IMR-90 (cell line): ENCODE results near the gene NUP98. TPM values are rescaled to one million over a fixed set of nuclear protein-coding genes. Genes with fewer than 3 reads are reported as not detected.
A peak's percentile ranks its signal among the peaks of the same experiment; 100 is the strongest.

Source experiments
- ATAC-seq: fragments of 200-7000 bp; cut with Tn5 transposase; 2 replicates; pipeline ENCODE4 v1.9.1; 2020; ENCODE audit warnings: low read depth, mild to moderate bottlenecking, moderate library complexity
- BruUV-seq: library from RNA; stranded (reverse); fragments of 400-500 nt; replicated peaks from 2 replicates; lab custom pipeline; 2021; lab: Mats Ljungman, UMichigan
- CTCF ChIA-PET: fragments of 300-600 bp; formaldehyde crosslinking; extraction: SDS; loops from one replicate; lab custom pipeline; 2021; ENCODE audit warnings: antibody characterized with exemption; lab: Yijun Ruan, JAX
- POLR2A ChIA-PET: fragments of 300-600 bp; sonication (Branson Sonifier 250); formaldehyde crosslinking; loops from one replicate; lab custom pipeline; 2022; ENCODE audit warnings: antibody characterized with exemption; ENCODE audit not compliant: unreplicated experiment; lab: Charles Lee
- DNase-seq: peaks from one replicate; pipeline ENCODE4 v3.0.0; 2013
- H2AFZ ChIP-seq: replicated peaks from 2 replicates; pipeline ENCODE3; 2013; ENCODE audit warnings: low read length, mild to moderate bottlenecking; ENCODE audit not compliant: poor library complexity
- H2AK5ac ChIP-seq: 2 replicates; pipeline ENCODE4 v1.6.1; 2013; ENCODE audit warnings: low read depth, low read length, inconsistent platforms
- H2AK9ac ChIP-seq: replicated peaks from 2 replicates; pipeline ENCODE3; 2013; ENCODE audit warnings: mild to moderate bottlenecking, low read depth, low read length, moderate library complexity; ENCODE audit not compliant: poor library complexity
- H2BK120ac ChIP-seq: 2 replicates; pipeline ENCODE4 v1.6.1; 2013; ENCODE audit warnings: low read depth, low read length, inconsistent platforms
- H2BK15ac ChIP-seq: 3 replicates; pipeline ENCODE4 v1.6.1; 2013; ENCODE audit warnings: low read depth, low read length, inconsistent platforms
- H2BK20ac ChIP-seq: 2 replicates; pipeline ENCODE4 v1.6.1; 2013; ENCODE audit warnings: low read depth, mild to moderate bottlenecking, inconsistent platforms, low read length, moderate library complexity
- H2BK5ac ChIP-seq: 2 replicates; pipeline ENCODE4 v1.6.1; 2013; ENCODE audit warnings: mild to moderate bottlenecking, low read depth, low read length, inconsistent platforms; ENCODE audit not compliant: poor library complexity, severe bottlenecking
- H3K14ac ChIP-seq: replicated peaks from 2 replicates; pipeline ENCODE4 v1.6.1; 2013; ENCODE audit warnings: low read depth, low read length, inconsistent platforms
- H3K18ac ChIP-seq: 2 replicates; pipeline ENCODE4 v1.6.1; 2013; ENCODE audit warnings: low read depth, low read length, control low read depth
- H3K23ac ChIP-seq: 2 replicates; pipeline ENCODE4 v1.6.1; 2013; ENCODE audit warnings: low read depth, low read length, inconsistent platforms
- H3K27ac ChIP-seq: 2 replicates; pipeline ENCODE4 v1.5.1; 2013; ENCODE audit warnings: mild to moderate bottlenecking, control low read depth, low read length; ENCODE audit not compliant: insufficient read depth
- H3K27me3 ChIP-seq: 2 replicates; pipeline ENCODE4 v1.6.1; 2013; ENCODE audit warnings: low read length; ENCODE audit not compliant: control insufficient read depth, insufficient read depth
- H3K36me3 ChIP-seq: 2 replicates; pipeline ENCODE4 v1.6.1; 2013; ENCODE audit warnings: low read length, mixed read lengths; ENCODE audit not compliant: control insufficient read depth, insufficient read depth
- H3K4ac ChIP-seq: 2 replicates; pipeline ENCODE4 v1.6.1; 2013; ENCODE audit warnings: low read depth, low read length, inconsistent platforms
- H3K4me1 ChIP-seq: 2 replicates; pipeline ENCODE4 v1.6.1; 2013; ENCODE audit warnings: low read length, mixed read lengths; ENCODE audit not compliant: control insufficient read depth, insufficient read depth
- H3K4me2 ChIP-seq: 2 replicates; pipeline ENCODE4 v1.6.1; 2013; ENCODE audit warnings: low read depth, mild to moderate bottlenecking, control low read depth, low read length, moderate library complexity
- H3K4me3 ChIP-seq: 2 replicates; pipeline ENCODE4 v1.5.1; 2013; ENCODE audit warnings: low read depth, mild to moderate bottlenecking, control low read depth, low read length, moderate library complexity; ENCODE audit not compliant: insufficient read depth
- H3K56ac ChIP-seq: 2 replicates; pipeline ENCODE4 v1.6.1; 2013; ENCODE audit warnings: low read length, inconsistent platforms; ENCODE audit not compliant: insufficient read depth; ENCODE audit errors: extremely low read depth
- H3K79me1 ChIP-seq, 2 experiments: 2 replicates each; pipeline ENCODE4 v1.6.1; 2013; ENCODE audit warnings: low read length in 2 of 2, inconsistent platforms in 1 of 2, low read depth in 1 of 2
- H3K9ac ChIP-seq: 2 replicates; pipeline ENCODE4 v1.6.1; 2013; ENCODE audit warnings: low read depth, low read length, control low read depth
- H3K9me1 ChIP-seq: 2 replicates; pipeline ENCODE4 v1.6.1; 2013; ENCODE audit warnings: low read length, inconsistent platforms; ENCODE audit not compliant: insufficient read depth
- H3K9me3 ChIP-seq: 2 replicates; pipeline ENCODE4 v1.6.1; 2013; ENCODE audit warnings: low read length; ENCODE audit not compliant: control insufficient read depth, insufficient read depth
- H4K20me1 ChIP-seq: 2 replicates; pipeline ENCODE4 v1.6.1; 2013; ENCODE audit warnings: low read length, inconsistent platforms; ENCODE audit not compliant: insufficient read depth
- H4K5ac ChIP-seq: 2 replicates; pipeline ENCODE4 v1.6.1; 2013; ENCODE audit warnings: mild to moderate bottlenecking, low read depth, low read length, control low read depth
- H4K8ac ChIP-seq, 2 experiments: 2 replicates each; pipeline ENCODE4 v1.6.1; 2013; ENCODE audit warnings: low read depth in 2 of 2, low read length in 2 of 2, control low read depth in 1 of 2, inconsistent platforms in 1 of 2
- H4K91ac ChIP-seq: 2 replicates; pipeline ENCODE4 v1.6.1; 2013; ENCODE audit warnings: low read depth, low read length, inconsistent platforms; ENCODE audit not compliant: insufficient read depth
- BHLHE40 ChIP-seq: fragments of 150-350 bp; IDR thresholded peaks from 2 replicates; pipeline ENCODE4 v1.6.1; 2016; ENCODE audit warnings: mild to moderate bottlenecking, low read depth, low read length
- CEBPB ChIP-seq: IDR thresholded peaks from 2 replicates; pipeline ENCODE4 v1.6.1; 2012; ENCODE audit warnings: low read depth, low read length, improper control_type of control experiment
- CHD1 ChIP-seq: IDR thresholded peaks from 2 replicates; pipeline ENCODE4 v1.6.1; 2012; ENCODE audit warnings: low read depth, low read length, improper control_type of control experiment
- CTCF ChIP-seq: conservative IDR thresholded peaks from 2 replicates; pipeline ENCODE4 v1.5.1; 2012; ENCODE audit warnings: mild to moderate bottlenecking, low read depth, low read length, improper control_type of control experiment
- ELK1 ChIP-seq: fragments of 150-350 bp; IDR thresholded peaks from 2 replicates; pipeline ENCODE4 v1.6.1; 2016; ENCODE audit warnings: low read depth, mild to moderate bottlenecking, low read length, moderate library complexity, borderline replicate concordance
- FOS ChIP-seq: fragments of 150-350 bp; IDR thresholded peaks from 2 replicates; pipeline ENCODE4 v1.6.1; 2016; ENCODE audit warnings: low read depth, low read length
- RFX5 ChIP-seq: IDR thresholded peaks from 2 replicates; pipeline ENCODE4 v1.8.0; 2012; ENCODE audit warnings: low read depth, mild to moderate bottlenecking, low read length, moderate library complexity
- SMC3 ChIP-seq: fragments of 150-350 bp; IDR thresholded peaks from 2 replicates; pipeline ENCODE4 v1.6.1; 2016; ENCODE audit warnings: low read depth, mild to moderate bottlenecking, antibody characterized with exemption, low read length, moderate library complexity
- USF2 ChIP-seq: fragments of 150-350 bp; IDR thresholded peaks from 2 replicates; pipeline ENCODE4 v1.6.1; 2017; ENCODE audit warnings: mild to moderate bottlenecking, antibody characterized with exemption, low read length, low read depth
- WGBS, 2 experiments: methylation state at CpG; one replicate each; pipeline versions ENCODE4 v1.1.5 to v1.1.7; 2013; ENCODE audit warnings: missing lambda C conversion rate in 2 of 2; ENCODE audit not compliant: insufficient read length in 1 of 2; ENCODE audit errors: extremely low coverage in 2 of 2; 5-methylcytosine and 5-hydroxymethylcytosine counted together
- dilution Hi-C: fragments of 300-500 bp; cut with HindIII; formaldehyde crosslinking; loops from one replicate; pipeline ENCODE4 v1.14.3; 2018; ENCODE audit warnings: low sequenced_read_pairs; ENCODE audit not compliant: unreplicated experiment
- in situ Hi-C: fragments of 300-500 bp; cut with MboI; formaldehyde crosslinking; loops from 3 replicates; pipeline ENCODE4 v1.14.3; 2019; ENCODE audit warnings: low sequenced_read_pairs, inconsistent platforms, mixed read lengths
- intact Hi-C: fragments of 100-400 bp; cut with micrococcal nuclease; formaldehyde crosslinking; loops from 2 replicates; pipeline ENCODE4 v1.10.0; 2022
- polyA plus RNA-seq, 3 experiments: library from polyadenylated mRNA; depleted of rRNA; stranded (reverse); fragments of >200 nt; gene quantifications; 2 replicates each; pipeline ENCODE4 v1.2.3, GENCODE V29; 2012; ENCODE audit warnings: low replicate concordance in 1 of 3
- total RNA-seq: library from RNA; depleted of rRNA; stranded (reverse); fragments of >200 nt; gene quantifications from 2 replicates; pipeline ENCODE4 v1.2.3, GENCODE V29; 2012

Gene NUP98
- total and polyA plus RNA-seq, 2 of the 4 experiments (the other 2 are of a cell fraction): 103 to 138 TPM

- Histone ChIP-seq H4K91ac (no peak overlapping the region), H4K20me1 (no peaks in the 10 kb centered on the region), H2BK20ac (no peak overlapping the region), H3K36me3 (peaks cover 1% of the 10 kb centered on the region), H2AFZ (no peak overlapping the region), H3K4me3 (no peak overlapping the region), H2BK15ac (no peak overlapping the region), H2AK9ac (no peak overlapping the region), H3K4me1 (0 out of 2 replicates have a peak, but pooled peaks cover 2% of the 10 kb centered on the region), H3K79me1 (no peaks in the 10 kb centered on the region; a peak in 1 of 4 replicates), H3K23ac (no peak overlapping the region), H3K56ac (no peak overlapping the region), H3K18ac (no peak overlapping the region), H2BK5ac (no peak overlapping the region), H3K9ac (no peak overlapping the region), H4K8ac (no peak overlapping the region), H3K27me3 (no peaks in the 10 kb centered on the region), H3K9me3 (no peaks in the 10 kb centered on the region), H3K4me2 (no peak overlapping the region), H4K5ac (no peak overlapping the region), H2BK120ac (no peak overlapping the region), H3K14ac (no peak overlapping the region), H2AK5ac (no peak overlapping the region), H3K9me1 (0 out of 2 replicates have a peak, but pooled peaks cover 3% of the 10 kb centered on the region), H3K4ac (no peak overlapping the region), H3K27ac (no peak overlapping the region)
- dilution Hi-C loops (no loop called here), intact Hi-C loops (no loop called here), in situ Hi-C loops (no loop called here)
- no peak for DNase-seq
- peak; percentile 46 for ATAC-seq
- no CpG with 5 or more reads among the region's 4 CpGs for WGBS, 2 experiments
- ChIA-PET CTCF (no interaction called here), POLR2A (no interaction called here)
- no peak for TF ChIP-seq CEBPB
- TF ChIP-seq CHD1: no peak
- TF ChIP-seq BHLHE40: no peak
- no peak for TF ChIP-seq RFX5
- no peak for TF ChIP-seq USF2
- TF ChIP-seq ELK1: no peak
- TF ChIP-seq SMC3: no peak
- no peak for TF ChIP-seq CTCF
- no peak for TF ChIP-seq FOS
- BruUV-seq: no TSS peak
Measured at GRCh38 chr11:3815845-3816244, 18.5 kb upstream of the NUP98 start.
